ENCODE results near the gene FANCE. TPM values are rescaled to one million over a fixed set of nuclear protein-coding genes. Genes with fewer than 3 reads are reported as not detected.

FANCE gene
- total RNA-seq, 2 experiments from 2014 or later: 1.6 to 1.7 TPM

GRCh38 chr6:35461270-35461669 lies 9.1 kb downstream of the FANCE start:
- intact Hi-C loops (cut with DNase I, micrococcal nuclease): no loop called here

GRCh38 chr6:35463292-35463691 lies 11.2 kb downstream of the FANCE start:
- Histone ChIP-seq H3K27ac (ENCODE audit: low read depth in 1 of 2, low read length in 2 of 2) (no peak overlapping the region), H3K36me3 (ENCODE audit: insufficient read depth, low read length) (peaks cover 27% of the 10 kb centered on the region), H3K4me3 (ENCODE audit: low read length) (no peak overlapping the region), H3K9me3 (ENCODE audit: control insufficient read depth in 1 of 2, insufficient read depth in 1 of 2, low read length in 2 of 2) (no peaks in the 10 kb centered on the region), H3K4me1 (ENCODE audit: insufficient read depth, low read length) (peaks cover 10% of the 10 kb centered on the region), H3K27me3 (ENCODE audit: control insufficient read depth in 1 of 2, insufficient read depth in 2 of 2, low read length in 2 of 2) (no peaks in the 10 kb centered on the region)
- no peaks in the 10 kb centered on the region for H3K9me3 Mint-ChIP-seq
- ChIA-PET CTCF (no interaction called here), POLR2A (interaction anchor here (0.6 kb wide), 1 partner anchor 95 kb away, joined by 3 read pairs; no protein-coding TSS in a partner anchor)
- peaks cover 56% of the 10 kb centered on the region for H3K36me3 Mint-ChIP-seq (ENCODE audit: low read depth)
- no peak for TF ChIP-seq CTCF (IDR thresholded peaks at IDR 0.05)
- ATAC-seq (ENCODE audit: poor library complexity) (no peak), DNase-seq (no peak)
- H3K4me1 Mint-ChIP-seq (ENCODE audit: low read depth): peaks cover 11% of the 10 kb centered on the region
- H3K27ac Mint-ChIP-seq: no peak overlapping the region
- H3K4me3 Mint-ChIP-seq: no peak overlapping the region
- H3K27me3 Mint-ChIP-seq: no peaks in the 10 kb centered on the region
- intact Hi-C loops (cut with DNase I, micrococcal nuclease): no loop called here

More at GRCh38 chr6:35461270-35461669, 9.1 kb downstream of the FANCE start:
- H3K27ac Mint-ChIP-seq: no peak overlapping the region
- H3K4me1 ChIP-seq (ENCODE audit: insufficient read depth, low read length): no peaks in the 10 kb centered on the region
- no peak for ATAC-seq (ENCODE audit: poor library complexity)
- no peak for TF ChIP-seq CTCF (IDR thresholded peaks at IDR 0.05)
- ChIA-PET POLR2A (no interaction called here), CTCF (interaction anchor here (1.1 kb wide), 1 partner anchor 202 kb away, joined by 4 read pairs; no protein-coding TSS in a partner anchor)
- no peaks in the 10 kb centered on the region for H3K9me3 ChIP-seq (ENCODE audit: control insufficient read depth in 1 of 2, insufficient read depth in 1 of 2, low read length in 2 of 2)
- H3K4me1 Mint-ChIP-seq (ENCODE audit: low read depth): no peaks in the 10 kb centered on the region
- no peak overlapping the region for H3K4me3 Mint-ChIP-seq
- peaks cover 41% of the 10 kb centered on the region for H3K36me3 ChIP-seq (ENCODE audit: insufficient read depth, low read length)
- no peak overlapping the region for H3K27ac ChIP-seq (ENCODE audit: low read depth in 1 of 2, low read length in 2 of 2)
- H3K4me3 ChIP-seq (ENCODE audit: low read length): no peak overlapping the region
- no peaks in the 10 kb centered on the region for H3K9me3 Mint-ChIP-seq
- peaks cover 60% of the 10 kb centered on the region for H3K36me3 Mint-ChIP-seq (ENCODE audit: low read depth)
- no peak for DNase-seq
- no peaks in the 10 kb centered on the region for H3K27me3 Mint-ChIP-seq
- H3K27me3 ChIP-seq (ENCODE audit: control insufficient read depth in 1 of 2, insufficient read depth in 2 of 2, low read length in 2 of 2): no peaks in the 10 kb centered on the region

- Mint-ChIP-seq H3K27ac (no peak overlapping the region), H3K9me3 (no peaks in the 10 kb centered on the region), H3K4me1 (ENCODE audit: low read depth) (peaks cover 29% of the 10 kb centered on the region), H3K27me3 (no peaks in the 10 kb centered on the region), H3K36me3 (ENCODE audit: low read depth) (peaks cover 61% of the 10 kb centered on the region), H3K4me3 (no peak overlapping the region)
- intact Hi-C loops (cut with DNase I, micrococcal nuclease): loop anchor here in 1 of 2 experiments (1.0 kb wide), 1 partner anchor 10 kb away; no protein-coding TSS in a partner anchor
- H3K4me3 ChIP-seq (ENCODE audit: low read length): no peak overlapping the region
- TF ChIP-seq CTCF (IDR thresholded peaks at IDR 0.05): no peak
- DNase-seq (no peak), ATAC-seq (ENCODE audit: poor library complexity) (no peak)
- peaks cover 32% of the 10 kb centered on the region for H3K4me1 ChIP-seq (ENCODE audit: insufficient read depth, low read length)
- ChIA-PET POLR2A (interaction anchor here (0.6 to 1.0 kb wide), 5 partner anchors 11 to 836 kb away, joined by 3 to 5 read pairs (median 3); no protein-coding TSS in a partner anchor), CTCF (interaction anchor here (0.9 to 1.5 kb wide), 2 partner anchors 16 to 168 kb away, joined by 3 read pairs; partner anchors contain the start of gene DEF6)
- H3K36me3 ChIP-seq (ENCODE audit: insufficient read depth, low read length): peaks cover 35% of the 10 kb centered on the region
- no peaks in the 10 kb centered on the region for H3K27me3 ChIP-seq (ENCODE audit: control insufficient read depth in 1 of 2, insufficient read depth in 2 of 2, low read length in 2 of 2)
- no peak overlapping the region for H3K27ac ChIP-seq (ENCODE audit: low read depth in 1 of 2, low read length in 2 of 2)
- no peaks in the 10 kb centered on the region for H3K9me3 ChIP-seq (ENCODE audit: control insufficient read depth in 1 of 2, insufficient read depth in 1 of 2, low read length in 2 of 2)
Measured at GRCh38 chr6:35465646-35466045, 13.5 kb downstream of the FANCE start.

Data from CD4-positive, alpha-beta T cell (primary cell).